Activated naive CD4-positive, alpha-beta T cell (primary cell): ENCODE measurements around the gene CDK5RAP1.
"Not testable (repeated sequence)": the region's sequence is repeated elsewhere in the genome, so short reads cannot be mapped to it uniquely, and the experiment has no call there.

Experiments
- DNase-seq, 4 experiments: peaks; one replicate each; lab custom pipeline; 2025; lab: John Stamatoyannopoulos, UW

CDK5RAP1 gene, protein sequence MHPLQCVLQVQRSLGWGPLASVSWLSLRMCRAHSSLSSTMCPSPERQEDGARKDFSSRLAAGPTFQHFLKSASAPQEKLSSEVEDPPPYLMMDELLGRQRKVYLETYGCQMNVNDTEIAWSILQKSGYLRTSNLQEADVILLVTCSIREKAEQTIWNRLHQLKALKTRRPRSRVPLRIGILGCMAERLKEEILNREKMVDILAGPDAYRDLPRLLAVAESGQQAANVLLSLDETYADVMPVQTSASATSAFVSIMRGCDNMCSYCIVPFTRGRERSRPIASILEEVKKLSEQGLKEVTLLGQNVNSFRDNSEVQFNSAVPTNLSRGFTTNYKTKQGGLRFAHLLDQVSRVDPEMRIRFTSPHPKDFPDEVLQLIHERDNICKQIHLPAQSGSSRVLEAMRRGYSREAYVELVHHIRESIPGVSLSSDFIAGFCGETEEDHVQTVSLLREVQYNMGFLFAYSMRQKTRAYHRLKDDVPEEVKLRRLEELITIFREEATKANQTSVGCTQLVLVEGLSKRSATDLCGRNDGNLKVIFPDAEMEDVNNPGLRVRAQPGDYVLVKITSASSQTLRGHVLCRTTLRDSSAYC

DNA sequence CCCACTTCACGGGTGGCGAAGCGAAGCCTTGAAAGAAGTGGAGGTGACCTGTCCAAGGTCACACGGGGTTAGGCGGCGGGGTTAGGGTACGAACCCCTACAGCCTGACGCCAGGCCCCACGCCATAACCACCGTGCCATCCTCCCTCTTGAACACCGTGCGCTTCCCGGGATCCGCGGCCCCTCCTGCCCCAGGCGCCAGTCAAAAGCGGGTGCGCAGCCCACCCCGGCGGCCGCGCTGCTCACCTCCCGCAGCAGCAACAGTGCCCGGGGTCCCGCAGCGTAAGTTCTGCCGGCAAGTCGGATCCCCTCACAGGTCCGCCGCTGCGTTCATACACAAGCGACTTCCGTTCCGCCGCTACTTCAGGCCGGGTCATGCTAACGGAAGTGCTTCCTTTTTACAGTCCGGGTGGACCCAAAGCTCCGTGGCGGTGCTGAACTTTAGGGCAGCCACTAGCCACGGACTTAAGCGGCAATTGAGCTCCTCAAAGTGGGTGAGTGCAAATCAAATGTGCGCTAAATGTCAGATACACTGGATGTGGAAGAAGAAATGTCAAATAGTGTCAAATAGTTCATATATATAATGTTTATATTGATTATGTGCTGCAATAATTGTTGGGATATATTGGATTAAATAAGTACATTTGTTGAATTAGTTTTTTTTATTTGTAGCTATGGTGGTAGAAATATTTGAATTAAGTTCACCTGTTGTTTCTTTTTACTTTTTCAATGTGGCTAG, at the start of gene CDK5RAP1:
TSS of gene CDK5RAP1 (minus strand) at position 336 of the 737 bp plus-strand sequence. CDS start 4,455 bp downstream, outside the sequence.
- peak; percentile 53 to 76 (median 66) for DNase-seq

DNA sequence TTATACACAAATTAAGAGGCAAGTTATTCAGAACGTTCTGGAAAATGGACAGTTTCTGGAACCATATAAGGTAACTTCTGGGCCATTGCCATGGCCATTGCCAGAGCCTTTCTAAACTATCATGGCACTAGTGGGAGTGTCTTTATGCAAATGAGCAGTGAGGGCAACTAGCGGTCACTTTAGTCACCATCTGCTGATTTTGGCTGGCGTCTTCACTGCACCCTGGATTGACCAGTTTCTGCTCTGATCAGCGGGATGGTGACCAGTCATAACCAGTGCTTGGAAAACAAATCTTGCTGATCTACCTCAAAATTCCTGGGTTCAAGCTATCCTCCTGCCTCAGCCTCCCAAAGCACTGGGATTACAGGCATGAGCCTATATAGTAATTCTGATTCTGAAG, 49.5 kb upstream of the CDK5RAP1 start:
- DNase-seq: no peak

DNA sequence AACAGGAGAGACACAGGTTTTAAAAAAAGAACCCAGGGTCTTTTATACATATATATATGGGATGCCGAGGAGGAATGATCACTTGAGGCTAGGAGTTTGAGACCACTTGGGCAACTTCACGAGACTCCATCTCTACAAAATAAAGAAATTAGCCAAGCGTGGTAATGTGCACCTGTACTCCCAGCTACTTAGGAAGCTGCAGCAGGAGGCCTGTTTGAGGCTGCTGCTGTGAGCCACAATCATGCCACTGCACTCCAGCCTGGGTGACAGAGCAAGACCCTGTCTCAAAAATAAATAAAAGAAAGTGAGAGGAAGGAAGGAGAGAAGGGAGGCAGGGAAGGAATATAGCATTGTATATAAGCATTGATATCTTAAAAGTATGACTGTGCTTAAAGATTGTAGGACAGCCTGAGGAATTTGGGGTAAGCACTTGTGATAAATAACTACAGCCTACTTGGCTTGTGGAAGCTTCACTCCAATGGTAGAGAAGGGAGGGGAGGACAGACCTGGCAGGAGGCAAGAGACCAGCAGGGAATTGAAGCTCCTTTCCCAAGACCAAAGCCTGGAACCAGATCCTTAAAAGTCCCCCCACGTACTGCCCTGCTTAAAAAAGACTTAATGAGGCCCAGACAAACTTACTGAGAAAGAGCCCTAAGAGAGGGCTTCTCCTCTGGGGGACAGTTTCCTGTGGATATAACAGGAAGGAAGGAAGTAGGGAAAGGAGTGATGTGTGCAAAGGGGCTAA, 44.7 kb upstream of the CDK5RAP1 start:
- no peak for DNase-seq

DNA sequence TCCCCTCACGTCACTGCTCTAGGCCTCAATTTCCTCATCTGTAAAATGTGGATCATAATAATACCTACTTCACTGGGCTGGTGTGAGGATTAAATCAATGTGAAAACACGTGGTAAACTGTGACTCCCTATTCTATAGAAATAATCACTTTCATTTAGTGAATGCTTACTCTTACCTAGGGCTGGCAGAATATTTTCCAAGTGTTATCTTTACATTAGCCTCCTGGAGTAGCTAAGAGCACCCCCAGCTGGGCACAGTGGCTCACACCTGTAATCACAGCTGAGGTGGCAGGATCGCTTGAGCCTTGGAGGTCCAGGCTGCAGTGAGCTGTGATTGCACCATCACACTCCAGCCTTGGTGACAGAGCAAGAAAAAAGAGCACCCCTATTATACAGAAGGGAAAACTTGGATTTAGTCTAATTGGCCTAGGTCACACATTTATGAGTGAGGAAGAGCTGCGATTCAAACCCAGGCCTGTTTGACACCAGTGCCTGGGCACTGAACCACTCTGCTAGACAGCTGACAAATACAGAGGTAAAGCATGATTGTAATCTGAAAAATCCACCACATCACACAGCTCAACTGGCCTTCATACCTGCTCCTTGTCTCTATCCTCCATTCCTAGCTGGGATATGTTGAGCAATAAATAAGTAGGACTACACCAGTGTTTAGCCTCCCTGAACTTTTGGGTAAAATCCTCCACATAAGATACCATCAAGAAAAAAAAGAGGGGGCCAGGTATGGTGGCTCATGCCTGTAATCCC, 43.7 kb upstream of the CDK5RAP1 start:
- peak in 1 of 4 experiments; percentile 2 for DNase-seq

DNA sequence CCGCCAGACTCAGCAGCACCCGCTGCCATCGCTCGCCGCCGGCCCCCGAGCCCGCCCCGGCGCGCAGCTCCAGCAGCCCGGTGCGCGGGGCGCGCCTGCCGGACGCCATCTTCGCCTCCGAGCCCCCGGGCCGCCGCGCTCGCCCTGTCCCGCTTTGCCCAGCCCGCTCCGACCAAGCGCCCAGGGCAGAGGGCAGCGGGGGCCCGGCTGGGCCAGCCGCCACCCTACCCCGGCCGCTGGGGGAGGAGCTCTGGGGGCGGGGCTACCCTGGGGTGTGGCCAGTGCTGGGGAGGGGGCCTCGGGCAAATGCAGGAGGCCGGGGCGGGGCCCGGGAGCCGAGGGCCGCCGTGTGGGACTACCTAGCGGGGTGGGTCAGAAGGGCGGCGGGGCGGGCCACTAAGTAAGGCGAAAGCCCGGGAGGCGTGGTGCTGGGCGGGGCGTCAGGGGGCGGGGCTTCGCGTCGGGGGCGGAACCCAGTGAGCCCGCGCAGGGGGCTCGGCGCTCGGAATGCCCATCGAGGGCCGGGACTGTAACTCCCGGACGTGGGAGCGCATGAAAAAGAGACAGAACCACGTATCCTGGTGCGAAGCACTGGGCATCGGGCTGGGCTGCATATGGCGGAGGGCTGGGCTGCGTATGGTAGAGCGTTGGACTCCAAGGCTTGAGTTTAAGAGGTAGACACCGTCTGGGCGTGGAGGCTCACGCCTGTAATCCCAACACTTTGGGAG, 42.4 kb upstream of the CDK5RAP1 start, which contains the start of gene SNTA1:
TSS of gene SNTA1 (minus strand) at position 252 of the 728 bp plus-strand sequence. CDS start at position 109, 143 bp downstream.
- DNase-seq: peak; percentile 58 to 85 (median 72)

DNA sequence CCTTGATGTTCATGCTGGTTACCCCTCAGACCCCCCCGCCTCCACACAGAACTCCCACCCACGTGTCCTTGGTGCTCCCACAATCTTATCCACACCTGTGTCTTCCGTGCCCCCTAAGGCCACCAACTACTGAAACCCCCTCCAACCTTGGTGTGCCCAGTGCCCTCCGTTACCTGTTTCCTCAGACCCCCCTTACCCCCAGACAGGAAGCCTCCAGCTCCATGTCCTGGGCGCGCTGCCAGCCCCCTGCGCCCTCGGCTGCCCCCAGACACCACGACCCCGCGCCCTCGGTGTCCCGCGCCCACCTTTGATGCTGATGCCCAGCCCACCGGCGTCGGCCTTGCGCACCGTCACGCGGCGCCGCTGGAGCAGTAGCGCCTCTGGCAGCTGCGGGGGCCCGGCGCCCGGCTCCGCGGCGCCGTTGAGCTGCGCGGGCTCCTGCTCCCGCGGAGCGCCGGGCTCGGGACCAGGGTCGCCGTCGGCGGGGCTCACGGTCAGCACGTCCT, 41.7 kb upstream of the CDK5RAP1 start:
- DNase-seq: peak in 1 of 4 experiments; percentile 36

DNA sequence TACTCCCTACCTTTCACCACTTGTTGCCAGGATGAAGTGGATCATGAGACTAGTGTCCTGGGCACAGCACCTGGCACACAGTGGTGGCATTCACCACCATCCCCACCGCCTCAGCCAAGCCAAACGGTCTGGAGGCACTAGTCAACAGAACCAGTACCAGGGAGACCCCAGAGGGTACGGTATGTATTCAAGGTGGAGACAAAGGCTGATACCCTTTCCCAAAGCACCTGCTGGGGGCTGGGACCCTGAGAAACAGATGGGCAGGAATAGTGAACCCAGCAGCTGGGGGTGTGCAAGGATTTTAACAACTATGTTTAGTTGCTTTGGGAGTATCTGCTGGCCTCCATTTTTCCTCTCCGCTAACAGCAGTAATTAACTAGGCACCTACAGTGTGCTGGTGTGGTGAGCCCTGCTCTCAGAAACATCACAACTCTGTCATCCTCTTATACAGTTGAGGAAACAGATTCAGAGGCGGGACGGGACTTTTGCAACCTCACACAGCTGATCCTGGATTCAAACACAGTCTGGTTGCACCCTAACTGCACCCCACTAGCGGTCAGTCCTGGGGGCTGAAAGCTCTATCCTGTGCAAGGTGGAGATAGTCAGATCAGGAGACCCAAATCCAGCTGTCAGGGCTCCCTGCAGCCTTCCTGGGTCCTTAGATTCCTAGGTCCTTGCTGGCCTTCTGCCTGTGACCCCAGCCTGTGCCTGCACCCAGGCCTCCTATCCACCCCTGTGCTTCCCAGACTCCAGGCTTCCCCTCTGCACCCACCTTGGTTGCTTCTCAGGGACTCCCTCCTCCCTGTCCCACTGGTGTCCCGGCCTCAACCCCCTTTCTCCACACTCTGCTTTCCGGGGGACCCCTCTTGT, 41.1 kb upstream of the CDK5RAP1 start:
- DNase-seq: no peak

DNA sequence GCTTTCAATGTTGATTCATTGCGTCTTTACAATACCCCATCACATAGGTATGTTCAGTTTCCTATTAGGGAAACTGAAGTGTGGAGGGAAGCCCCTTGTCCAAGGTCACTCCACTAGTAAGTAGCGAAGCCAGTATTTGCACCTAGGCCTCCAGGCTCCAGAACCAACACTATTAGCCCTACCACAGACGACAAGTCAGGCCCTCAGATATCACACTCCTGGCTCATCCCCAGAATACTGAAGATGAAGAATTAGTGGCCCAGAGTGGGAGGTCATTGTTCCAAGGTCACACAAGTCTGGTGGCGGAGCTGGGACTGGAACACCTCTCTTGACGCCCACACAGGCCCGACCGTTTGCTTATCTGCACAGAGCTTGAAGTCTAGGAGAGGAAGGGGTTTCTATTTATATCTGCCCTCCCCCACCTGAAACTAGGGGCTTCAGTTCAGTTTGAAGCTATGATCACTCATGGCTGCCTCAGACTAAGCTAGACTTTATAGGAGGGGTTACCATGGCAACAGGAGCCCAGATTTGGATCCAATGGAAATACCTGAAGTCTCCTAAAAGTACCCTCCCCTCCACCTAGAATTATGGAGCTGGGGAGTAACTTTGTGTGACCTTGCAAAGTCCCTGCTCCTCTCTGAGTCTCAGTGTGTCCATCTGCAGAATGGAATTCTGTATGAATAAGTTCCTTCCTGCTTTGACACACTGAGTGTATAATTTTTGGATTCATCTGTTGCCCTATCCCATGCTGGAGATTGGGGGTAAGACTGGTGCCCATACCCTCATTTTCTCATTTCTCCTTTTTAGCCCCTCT, 40.0 kb upstream of the CDK5RAP1 start:
- DNase-seq: no peak

DNA sequence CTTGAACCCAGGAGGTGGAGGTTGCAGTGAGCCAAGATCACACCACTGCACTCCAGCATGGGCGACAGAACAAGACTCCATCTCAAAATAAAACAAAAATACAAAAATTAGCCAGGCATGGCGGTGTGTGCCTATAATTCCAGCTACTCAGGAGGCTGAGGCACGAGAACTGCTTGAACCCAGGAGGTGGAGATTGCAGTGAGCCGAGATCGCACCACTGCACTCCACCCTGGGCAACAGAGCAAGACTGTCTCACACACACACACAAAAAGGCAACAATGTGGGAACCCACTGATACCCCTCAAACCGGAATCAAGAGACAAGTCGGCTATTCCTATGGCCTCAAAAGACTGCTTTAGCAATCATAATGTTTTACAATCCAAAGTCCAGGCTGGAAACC, 39.2 kb upstream of the CDK5RAP1 start:
- DNase-seq: not testable (repeated sequence)

DNA sequence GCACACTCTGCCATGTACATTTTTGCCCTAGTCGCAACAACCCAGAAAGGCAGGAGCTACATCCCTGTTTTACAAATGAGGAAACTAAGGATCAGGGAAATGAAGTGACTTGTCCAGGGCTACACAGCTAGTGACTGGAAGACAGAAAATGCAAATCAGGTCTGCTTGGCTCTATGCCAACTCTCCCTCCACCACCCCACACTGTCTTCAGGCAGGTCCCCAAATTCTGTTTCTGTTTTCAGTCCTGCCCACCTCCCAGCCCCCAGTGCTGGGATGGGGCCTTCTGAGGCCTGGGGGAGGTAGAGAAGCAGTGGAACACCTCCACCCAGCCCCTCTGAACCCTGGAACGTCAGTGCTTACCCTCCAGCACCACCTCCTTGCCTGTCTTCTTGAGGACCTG, 37.2 kb upstream of the CDK5RAP1 start:
- DNase-seq: no peak

DNA sequence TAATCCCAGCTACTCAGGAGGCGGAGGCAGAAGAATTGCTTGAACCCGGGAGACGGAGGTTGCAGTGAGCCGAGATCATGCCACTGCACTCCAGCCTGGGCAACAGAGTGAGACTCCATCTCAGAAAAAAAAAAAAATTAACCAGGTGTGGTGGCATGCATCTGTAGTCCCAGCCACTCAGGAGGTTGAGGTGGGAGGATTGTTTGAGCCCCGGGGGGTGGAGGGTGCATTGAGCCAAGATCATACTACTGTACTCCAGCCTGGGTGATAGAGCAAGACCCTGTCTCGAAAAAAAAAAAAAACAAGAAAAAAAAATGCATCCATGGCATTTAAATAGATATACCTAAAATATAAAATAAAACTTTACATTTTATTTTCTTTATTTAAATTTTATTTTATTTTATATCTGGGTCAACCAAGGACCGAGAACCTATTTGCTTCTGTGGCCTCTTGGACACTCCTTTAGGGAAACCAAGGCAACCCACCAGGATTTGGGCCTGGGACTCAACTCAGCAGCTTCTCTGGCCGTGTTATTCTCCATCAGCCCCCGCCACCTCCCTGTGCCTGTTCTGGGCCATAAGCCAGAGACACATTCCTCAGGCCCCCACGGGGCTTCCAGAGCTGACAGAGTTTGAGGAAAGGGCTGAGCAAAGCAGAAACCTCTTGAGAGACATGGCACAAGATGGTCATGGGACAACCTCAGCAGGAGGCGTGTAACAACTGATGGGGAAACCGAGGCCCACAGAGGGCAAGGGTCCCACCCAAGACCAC, 36.0 kb upstream of the CDK5RAP1 start:
- no peak for DNase-seq

DNA sequence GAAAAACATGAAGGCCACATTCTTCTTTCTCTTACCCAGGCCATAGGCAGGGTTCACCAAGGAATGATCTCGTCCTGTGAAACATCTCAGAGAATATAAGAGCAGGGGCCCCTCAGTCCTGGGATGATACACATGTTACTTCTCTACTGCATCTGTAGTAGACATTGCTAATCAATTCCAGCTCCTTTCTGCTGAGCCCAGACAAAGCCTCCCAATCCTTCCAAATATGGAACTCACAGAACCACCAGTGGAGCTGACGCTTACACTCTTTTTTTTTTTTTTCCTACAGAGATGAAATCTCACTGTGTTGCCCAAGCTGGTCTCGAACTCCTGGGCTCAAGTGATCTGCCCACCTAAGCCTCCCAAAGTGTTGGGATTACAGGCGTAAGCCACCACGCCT, 33.1 kb upstream of the CDK5RAP1 start:
- DNase-seq: no peak

DNA sequence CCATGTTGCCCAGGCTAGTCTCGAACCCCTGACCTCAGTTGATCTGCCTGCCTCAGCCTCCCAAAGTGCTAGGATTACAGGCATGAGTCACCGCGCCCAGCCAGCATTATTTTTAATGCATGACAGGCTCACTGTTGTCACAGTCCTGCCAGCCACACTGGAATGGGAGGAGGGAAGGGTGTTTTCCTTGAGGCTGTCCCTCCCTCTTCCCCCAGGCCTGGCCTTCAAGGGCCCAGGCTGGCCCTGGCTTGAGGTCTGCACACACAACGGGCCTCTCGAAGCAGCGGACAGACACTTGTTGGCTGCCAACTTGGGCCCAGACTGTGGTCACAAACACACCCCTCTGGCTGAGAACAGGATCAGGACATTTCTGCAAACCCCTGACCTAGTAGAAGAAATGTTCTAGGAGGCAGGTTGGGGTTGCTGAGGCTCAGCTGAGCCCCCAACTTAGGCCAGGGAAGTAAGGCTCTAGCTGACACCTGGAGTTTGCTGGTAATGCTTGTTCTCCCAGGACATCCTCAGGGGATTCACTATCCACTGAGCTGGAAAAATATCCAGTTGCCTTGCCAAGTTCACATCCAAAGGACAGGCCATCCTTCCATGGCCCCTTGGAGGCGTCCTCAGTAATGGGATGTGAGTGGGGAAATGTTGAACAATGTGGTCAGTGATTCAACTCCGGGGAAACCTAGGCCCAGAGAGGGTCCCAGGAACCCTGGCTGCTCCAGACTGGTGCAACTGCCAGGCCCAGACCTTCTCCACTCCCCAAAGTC, 32.3 kb upstream of the CDK5RAP1 start:
- no peak for DNase-seq

DNA sequence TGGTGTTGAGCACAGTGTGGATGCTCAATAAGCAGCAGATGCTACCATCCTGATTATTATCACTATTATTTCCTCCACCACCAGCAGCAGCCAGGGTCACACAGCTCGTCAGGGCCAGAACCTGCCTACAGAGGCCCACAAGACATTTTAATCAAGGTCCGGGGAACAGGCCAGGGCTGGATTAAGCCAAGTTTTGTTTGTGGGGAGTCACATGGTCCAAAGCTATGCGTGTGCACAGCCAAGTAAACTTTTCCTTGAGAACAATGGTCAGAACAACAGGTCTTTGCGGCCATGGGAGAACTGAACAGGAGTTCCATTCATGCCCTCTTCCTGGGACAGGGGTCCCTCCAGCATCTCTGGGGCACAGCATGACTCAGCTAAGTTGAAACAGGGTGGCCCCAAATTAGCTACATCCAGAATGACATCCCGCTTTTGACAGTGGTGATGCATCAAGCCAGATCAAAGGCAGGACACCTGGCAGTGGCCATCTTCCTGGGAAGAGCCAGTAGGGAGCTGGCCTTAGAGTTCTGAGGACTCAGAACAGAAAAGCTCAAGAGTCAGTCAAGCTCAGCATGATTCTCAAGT, 30.6 kb upstream of the CDK5RAP1 start:
- DNase-seq: no peak

DNA sequence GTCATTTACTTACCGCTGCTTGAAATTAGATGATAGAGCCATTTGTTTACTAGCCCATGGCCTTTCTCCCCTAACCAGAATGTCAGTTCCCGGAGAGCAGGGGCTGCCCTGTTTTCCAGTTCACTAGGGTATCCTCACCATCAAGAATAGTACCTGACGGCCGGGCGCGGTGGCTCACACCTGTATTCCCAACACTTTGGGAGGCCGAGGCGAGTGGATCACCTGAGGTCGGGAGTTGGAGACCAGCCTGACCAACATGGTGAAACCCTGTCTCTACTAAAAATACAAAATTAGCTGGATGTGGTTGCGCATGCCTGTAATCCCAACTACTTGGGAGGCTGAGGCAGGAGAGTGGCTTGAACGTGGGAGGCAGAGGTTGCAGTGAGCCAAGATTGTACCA, 22.6 kb upstream of the CDK5RAP1 start:
- not testable (repeated sequence) for DNase-seq

DNA sequence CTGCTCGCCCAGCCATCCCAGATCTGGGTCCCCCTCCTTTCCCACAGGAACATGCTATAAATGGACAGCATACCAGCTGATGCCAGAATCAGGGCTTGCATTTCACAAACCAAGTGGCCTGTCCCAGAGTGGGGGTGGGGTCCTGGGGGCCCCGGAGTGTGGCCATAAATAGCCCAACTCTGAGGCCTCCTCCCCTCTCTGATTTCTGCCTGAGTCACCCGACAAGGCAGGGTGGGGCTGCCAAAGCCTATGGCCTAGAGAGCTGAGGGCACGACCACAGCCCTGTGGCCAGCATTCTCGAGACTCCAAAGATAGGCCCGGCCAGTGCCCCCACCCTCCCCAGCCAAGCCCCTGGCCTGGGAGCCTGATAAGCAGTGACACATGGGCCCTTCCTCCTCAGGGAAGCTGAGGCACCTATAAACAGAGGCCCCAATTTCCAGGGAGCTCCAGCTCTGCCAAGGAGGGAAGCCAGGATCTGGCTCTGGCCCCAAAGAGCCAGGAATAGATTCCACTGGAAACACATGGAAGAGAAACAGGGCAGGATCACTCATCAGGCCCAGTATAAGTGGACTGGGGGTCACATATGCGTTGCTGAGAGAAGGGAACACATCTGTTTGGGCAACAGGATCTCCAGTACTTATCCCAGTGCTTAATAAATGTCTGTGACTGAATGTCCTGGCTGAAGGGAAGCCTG, 22.0 kb upstream of the CDK5RAP1 start:
- no peak for DNase-seq
